A673 (cell line): ENCODE measurements around the gene CD74.

Source experiments
- EZH2 ChIP-seq: fragments of 200-600 bp; sonication (generic); IDR thresholded peaks from 2 replicates; pipeline ENCODE4 v1.6.1; 2017; ENCODE audit warnings: borderline replicate concordance, low read depth, mild to moderate bottlenecking, mixed read lengths, antibody characterized with exemption, low read length; ENCODE audit not compliant: poor library complexity, severe bottlenecking
- TF ChIP-seq, protein P1 (sequence below): fragments of 300-800, 200-600 bp; sonication (generic); conservative IDR thresholded peaks from 2 replicates; pipeline ENCODE4 v1.5.1; 2017; ENCODE audit warnings: low read depth, mild to moderate bottlenecking, antibody characterized with exemption, low read length, moderate library complexity, mixed read lengths

GRCh38 chr5:150428106-150428876, 15.6 kb upstream of the CD74 start:
- TF ChIP-seq, protein P1, sequence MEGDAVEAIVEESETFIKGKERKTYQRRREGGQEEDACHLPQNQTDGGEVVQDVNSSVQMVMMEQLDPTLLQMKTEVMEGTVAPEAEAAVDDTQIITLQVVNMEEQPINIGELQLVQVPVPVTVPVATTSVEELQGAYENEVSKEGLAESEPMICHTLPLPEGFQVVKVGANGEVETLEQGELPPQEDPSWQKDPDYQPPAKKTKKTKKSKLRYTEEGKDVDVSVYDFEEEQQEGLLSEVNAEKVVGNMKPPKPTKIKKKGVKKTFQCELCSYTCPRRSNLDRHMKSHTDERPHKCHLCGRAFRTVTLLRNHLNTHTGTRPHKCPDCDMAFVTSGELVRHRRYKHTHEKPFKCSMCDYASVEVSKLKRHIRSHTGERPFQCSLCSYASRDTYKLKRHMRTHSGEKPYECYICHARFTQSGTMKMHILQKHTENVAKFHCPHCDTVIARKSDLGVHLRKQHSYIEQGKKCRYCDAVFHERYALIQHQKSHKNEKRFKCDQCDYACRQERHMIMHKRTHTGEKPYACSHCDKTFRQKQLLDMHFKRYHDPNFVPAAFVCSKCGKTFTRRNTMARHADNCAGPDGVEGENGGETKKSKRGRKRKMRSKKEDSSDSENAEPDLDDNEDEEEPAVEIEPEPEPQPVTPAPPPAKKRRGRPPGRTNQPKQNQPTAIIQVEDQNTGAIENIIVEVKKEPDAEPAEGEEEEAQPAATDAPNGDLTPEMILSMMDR: no peak
- TF ChIP-seq EZH2: no peak
